ENCODE data around the gene CIB1. TPM values are rescaled to one million over a fixed set of nuclear protein-coding genes. Genes with fewer than 3 reads are reported as not detected.

Gene CIB1
- total RNA-seq, 2 donors from 2014 or later = 24.9 to 31.1 TPM

DNA sequence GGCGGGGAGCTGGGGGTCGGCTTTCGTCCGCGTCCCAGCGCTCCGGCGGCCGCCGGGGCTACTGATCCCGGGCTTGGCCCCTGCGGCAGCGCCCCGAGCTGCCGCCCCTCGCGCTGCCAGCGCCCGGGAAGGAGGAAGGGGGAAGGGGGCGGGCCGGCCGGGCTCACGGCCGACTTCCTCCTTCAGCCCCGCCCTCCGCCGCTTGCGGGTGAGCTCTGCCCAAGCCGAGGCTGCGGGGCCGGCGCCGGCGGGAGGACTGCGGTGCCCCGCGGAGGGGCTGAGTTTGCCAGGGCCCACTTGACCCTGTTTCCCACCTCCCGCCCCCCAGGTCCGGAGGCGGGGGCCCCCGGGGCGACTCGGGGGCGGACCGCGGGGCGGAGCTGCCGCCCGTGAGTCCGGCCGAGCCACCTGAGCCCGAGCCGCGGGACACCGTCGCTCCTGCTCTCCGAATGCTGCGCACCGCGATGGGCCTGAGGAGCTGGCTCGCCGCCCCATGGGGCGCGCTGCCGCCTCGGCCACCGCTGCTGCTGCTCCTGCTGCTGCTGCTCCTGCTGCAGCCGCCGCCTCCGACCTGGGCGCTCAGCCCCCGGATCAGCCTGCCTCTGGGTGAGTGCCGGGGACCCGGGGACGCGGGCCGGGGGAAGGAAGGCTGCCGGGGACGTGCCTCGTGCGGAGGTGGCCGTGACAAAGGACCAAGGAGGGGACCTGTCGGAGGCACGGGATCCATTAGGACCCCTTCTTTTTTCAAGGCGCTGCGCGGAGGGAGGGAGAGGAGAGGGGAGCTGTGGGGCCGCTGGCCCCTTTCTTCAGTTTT, 32.4 kb downstream of the CIB1 start, which contains the start of gene SEMA4B:
SEMA4B (plus strand) TSS at position 201 of the 814 bp plus-strand sequence; CDS start at position 450, 249 bp downstream.
- Histone ChIP-seq H3K9me3 (no peaks in the 10 kb centered on the region), H3K4me3 (peak within 1 kb of the TSS; percentile 67 to 84), H3K27me3 (no peaks in the 10 kb centered on the region), H3K27ac (peak within 1 kb of the TSS; percentile 54 to 76), H3K36me3 (no peaks in the 10 kb centered on the region), H3K4me1 (peaks cover 0 to 55% of the 10 kb centered on the region in 2 donors)
- DNase-seq (ENCODE audit: low spot score) = no peak
- TF ChIP-seq, protein P1, sequence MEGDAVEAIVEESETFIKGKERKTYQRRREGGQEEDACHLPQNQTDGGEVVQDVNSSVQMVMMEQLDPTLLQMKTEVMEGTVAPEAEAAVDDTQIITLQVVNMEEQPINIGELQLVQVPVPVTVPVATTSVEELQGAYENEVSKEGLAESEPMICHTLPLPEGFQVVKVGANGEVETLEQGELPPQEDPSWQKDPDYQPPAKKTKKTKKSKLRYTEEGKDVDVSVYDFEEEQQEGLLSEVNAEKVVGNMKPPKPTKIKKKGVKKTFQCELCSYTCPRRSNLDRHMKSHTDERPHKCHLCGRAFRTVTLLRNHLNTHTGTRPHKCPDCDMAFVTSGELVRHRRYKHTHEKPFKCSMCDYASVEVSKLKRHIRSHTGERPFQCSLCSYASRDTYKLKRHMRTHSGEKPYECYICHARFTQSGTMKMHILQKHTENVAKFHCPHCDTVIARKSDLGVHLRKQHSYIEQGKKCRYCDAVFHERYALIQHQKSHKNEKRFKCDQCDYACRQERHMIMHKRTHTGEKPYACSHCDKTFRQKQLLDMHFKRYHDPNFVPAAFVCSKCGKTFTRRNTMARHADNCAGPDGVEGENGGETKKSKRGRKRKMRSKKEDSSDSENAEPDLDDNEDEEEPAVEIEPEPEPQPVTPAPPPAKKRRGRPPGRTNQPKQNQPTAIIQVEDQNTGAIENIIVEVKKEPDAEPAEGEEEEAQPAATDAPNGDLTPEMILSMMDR (IDR thresholded peaks at IDR 0.05) = peak in 1 of 2 donors; percentile 33

DNA sequence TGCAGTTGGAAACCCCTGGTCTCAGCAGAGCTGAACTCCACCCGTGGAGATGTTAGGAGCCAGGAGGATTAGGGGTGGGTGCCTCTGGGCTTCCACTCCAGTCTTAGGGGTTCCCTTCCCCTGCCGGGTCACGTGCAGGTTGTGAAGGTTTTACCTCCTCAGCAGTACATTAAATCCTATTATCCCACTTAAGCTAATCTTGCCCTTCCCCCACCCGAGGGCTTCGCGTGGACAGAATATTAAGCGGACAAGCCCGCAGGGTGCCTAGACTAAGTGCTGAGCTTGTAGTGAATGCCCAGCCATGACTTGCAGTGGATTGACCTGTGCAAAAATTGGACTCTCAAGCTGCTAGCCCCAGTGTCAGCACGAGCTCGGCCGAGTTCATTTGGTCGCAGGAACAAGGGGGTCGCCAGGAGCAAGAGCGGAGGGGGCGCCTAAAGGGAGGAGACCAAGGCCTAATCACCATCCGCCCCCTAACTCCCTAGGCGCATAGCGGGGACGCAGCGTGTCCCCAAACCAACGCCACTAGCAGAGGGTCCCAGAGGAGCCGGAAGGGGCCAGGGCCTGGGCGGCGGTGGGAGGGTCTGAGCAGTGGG, 33.1 kb downstream of the CIB1 start:
- H3K36me3 ChIP-seq = no peaks in the 10 kb centered on the region
- DNase-seq (ENCODE audit: low spot score) = no peak
- no peaks in the 10 kb centered on the region for H3K27me3 ChIP-seq
- H3K9me3 ChIP-seq = no peaks in the 10 kb centered on the region
- H3K4me1 ChIP-seq = peaks cover 0 to 48% of the 10 kb centered on the region in 2 donors
- H3K27ac ChIP-seq = peak overlapping the region; percentile 54 to 76
- H3K4me3 ChIP-seq = peak overlapping the region; percentile 67 to 84
- TF ChIP-seq, protein P1 (IDR thresholded peaks at IDR 0.05) = no peak

- H3K9me3 ChIP-seq = no peaks in the 10 kb centered on the region
- H3K4me3 ChIP-seq = no peak overlapping the region
- H3K4me1 ChIP-seq = peaks cover 0 to 31% of the 10 kb centered on the region in 2 donors
- TF ChIP-seq, protein P1 (IDR thresholded peaks at IDR 0.05) = no peak
- no peak for DNase-seq (ENCODE audit: low spot score)
- no peaks in the 10 kb centered on the region for H3K27me3 ChIP-seq
- no peaks in the 10 kb centered on the region for H3K36me3 ChIP-seq
- no peak overlapping the region for H3K27ac ChIP-seq
Observed at GRCh38 chr15:90194655-90195054, 39.1 kb downstream of the CIB1 start.

DNA sequence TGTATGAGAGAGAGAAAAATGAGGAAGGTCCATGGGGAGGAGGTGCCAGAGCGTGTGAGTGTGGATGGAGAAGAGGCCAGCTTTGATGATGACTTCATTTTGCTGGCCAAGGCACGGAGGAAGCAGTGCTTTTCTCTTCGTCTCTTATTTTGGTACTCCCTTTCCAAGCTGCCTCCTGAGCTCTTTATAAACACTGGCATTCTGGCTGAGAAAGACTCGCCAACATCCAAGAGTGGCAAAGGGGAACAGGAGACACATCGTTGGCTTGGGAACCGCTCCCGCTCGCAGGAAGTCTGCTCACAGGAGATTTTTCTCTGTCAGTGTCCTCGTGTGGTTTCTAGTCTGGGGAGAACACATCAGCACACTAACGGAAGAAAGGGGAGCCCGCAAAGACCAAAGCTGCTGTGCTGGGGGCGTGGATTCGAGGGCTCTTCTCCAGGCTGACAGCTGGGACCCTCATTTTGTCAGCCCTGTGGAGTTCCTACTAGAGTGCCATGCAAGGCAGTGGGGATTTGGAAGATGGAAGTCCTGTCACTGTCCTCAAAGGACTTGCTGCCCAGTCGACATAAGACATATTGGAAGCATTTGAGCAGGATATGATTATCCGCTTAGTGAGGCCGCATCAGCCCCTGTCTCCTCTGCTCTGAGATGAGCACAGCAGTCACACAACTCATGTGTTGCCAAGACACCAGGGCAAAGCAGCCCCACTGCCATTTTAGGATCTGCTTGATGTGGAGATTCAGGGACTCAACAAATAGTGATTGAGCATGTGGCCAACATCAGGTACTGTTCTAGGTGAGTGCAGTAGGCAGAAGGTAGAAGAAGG, 40.6 kb downstream of the CIB1 start:
- Histone ChIP-seq H3K27me3 (no peaks in the 10 kb centered on the region), H3K4me3 (no peak overlapping the region), H3K27ac (peak overlapping the region; percentile 57 to 72), H3K9me3 (no peaks in the 10 kb centered on the region), H3K4me1 (peaks cover 0 to 31% of the 10 kb centered on the region in 2 donors), H3K36me3 (no peaks in the 10 kb centered on the region)
- TF ChIP-seq, protein P1 (IDR thresholded peaks at IDR 0.05) = no peak
- DNase-seq (ENCODE audit: low spot score) = no peak

DNA sequence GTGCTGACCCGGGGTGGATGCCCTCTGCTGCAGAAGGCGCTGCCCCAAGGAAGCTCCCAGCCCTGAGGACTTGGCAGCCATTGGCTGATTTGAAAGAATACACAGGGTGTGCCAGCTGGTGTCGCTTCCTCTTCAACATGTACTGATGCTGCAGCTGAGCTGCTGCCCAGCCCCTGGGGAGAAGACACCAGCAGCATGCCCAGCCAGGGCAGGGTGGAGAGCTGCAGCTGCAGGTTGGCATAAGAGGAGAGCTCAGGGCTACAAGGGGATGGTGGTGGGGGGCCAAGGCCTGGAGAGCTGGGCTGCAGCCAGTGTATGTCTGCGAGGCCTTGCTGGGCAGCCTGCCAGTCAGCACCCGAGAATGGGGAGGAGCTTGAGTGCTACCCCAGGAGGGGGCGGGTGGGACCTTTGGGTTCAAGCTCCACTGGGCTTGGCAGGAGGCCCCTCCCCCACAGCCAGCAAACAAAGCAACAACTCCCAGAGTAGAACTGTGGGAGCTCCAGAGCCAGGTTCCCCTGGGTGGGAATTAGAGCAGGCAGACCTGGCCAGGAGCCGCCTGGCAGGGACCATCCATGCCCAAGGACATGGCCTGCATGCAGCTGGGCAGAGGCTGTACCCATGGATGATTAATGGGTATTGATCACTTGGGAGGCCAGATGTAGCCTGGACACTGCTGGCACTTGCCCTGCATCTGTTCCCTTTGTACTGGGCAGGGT, 41.8 kb downstream of the CIB1 start:
- no peak overlapping the region for H3K4me3 ChIP-seq
- TF ChIP-seq, protein P1 (IDR thresholded peaks at IDR 0.05) = no peak
- H3K4me1 ChIP-seq = peaks cover 0 to 31% of the 10 kb centered on the region in 2 donors
- H3K27me3 ChIP-seq = no peaks in the 10 kb centered on the region
- no peaks in the 10 kb centered on the region for H3K36me3 ChIP-seq
- no peaks in the 10 kb centered on the region for H3K9me3 ChIP-seq
- peak; percentile 80 for DNase-seq (ENCODE audit: low spot score)
- peak overlapping the region; percentile 57 to 72 for H3K27ac ChIP-seq
